Measurements from ENCODE around the gene RFX5. TPM values are rescaled to one million over a fixed set of nuclear protein-coding genes. Genes with fewer than 3 reads are reported as not detected.
"Not testable (repeated sequence)": the region's sequence is repeated elsewhere in the genome, so short reads cannot be mapped to it uniquely, and the experiment has no call there.

Gene RFX5
- total RNA-seq (42.9 TPM), polyA plus RNA-seq (31.2 TPM)

DNA sequence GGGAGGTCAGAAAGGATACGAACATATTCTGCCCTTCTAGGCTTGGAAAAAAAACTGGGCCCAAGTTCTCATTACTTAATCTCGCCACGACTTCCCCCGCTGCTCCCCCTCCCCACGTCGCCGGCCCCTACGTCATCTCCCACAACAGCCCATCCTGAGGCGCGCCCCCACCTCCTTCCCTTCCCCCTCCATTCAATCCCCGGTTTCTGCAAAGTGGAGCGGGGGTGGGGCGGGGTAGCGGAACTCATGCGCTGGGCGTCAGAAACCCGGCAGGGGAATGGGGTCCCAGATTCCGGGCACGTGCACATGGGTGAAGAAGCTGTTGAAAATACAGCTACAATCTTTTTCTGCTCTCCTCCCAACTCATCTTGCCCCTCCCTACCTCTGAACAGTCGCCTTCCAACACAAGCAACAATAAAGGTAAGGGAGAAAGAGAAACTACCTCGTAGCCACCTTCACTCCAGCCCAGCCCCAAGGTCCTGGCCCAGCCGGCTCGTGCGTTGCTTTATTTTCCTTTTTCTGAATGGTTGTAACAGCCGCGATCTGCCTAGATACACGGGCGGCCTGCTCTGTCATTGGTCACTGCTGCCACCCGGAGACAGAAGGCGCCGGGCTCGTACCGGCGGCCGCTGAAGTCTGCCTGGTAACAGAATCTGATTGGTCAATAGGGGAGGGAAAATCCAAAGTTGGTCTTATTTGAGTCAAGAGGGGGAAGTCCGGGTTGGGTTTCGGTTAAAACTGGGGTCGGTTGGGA lies at the start of gene RFX5:
TSS of gene RFX5 (minus strand) at position 484 of the 754 bp plus-strand sequence. CDS start 932 bp downstream, outside the sequence.
- peak within 1 kb of the TSS; percentile 46 for H3K4me3 ChIP-seq (ENCODE audit: low read depth, low read length)
- peak; percentile 94 for DNase-seq (ENCODE audit: extremely low spot score)

GRCh38 chr1:151396265-151396664 lies 49.2 kb upstream of the RFX5 start:
- not testable (repeated sequence) for H3K27ac ChIP-seq (ENCODE audit: low read depth); H3K36me3 ChIP-seq (ENCODE audit: insufficient read depth); DNase-seq (ENCODE audit: extremely low spot score); H3K4me1 ChIP-seq (ENCODE audit: insufficient read depth); H3K4me3 ChIP-seq (ENCODE audit: low read depth, low read length)
- WGBS: 78% methylated on average over 5 of the region's 5 CpGs

More for the DNA sequence above, at the start of gene RFX5:
- Histone ChIP-seq H3K36me3 (ENCODE audit: insufficient read depth) (no peaks in the 10 kb centered on the region), H3K27ac (ENCODE audit: low read depth) (peak within 1 kb of the TSS; percentile 46), H3K4me1 (ENCODE audit: insufficient read depth) (no peaks in the 10 kb centered on the region)
- WGBS: under 1% methylated on average over 38 of the region's 38 CpGs

DNA sequence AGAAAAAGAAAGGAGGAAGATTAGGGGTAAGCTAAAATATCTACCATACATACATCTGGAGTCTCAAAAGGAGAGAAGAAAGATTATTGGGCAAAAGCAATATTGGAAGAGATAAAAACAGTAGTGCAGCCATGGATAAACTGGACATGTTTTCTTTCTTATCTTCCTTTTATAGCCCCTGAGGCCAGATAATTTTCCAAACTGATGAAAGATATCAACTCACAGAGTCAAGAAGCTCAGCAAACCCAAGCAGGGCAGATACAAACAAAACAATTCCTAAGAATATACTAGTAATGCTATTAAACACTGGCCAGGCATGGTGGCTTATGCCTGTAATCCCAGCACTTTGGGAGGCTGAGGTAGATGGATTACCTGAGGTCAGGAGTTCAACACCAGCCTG lies 46.5 kb upstream of the RFX5 start:
- Histone ChIP-seq H3K4me3 (ENCODE audit: low read depth, low read length) (no peak overlapping the region), H3K27ac (ENCODE audit: low read depth) (no peak overlapping the region), H3K36me3 (ENCODE audit: insufficient read depth) (no peaks in the 10 kb centered on the region), H3K4me1 (ENCODE audit: insufficient read depth) (no peaks in the 10 kb centered on the region)
- no peak for DNase-seq (ENCODE audit: extremely low spot score)

DNA sequence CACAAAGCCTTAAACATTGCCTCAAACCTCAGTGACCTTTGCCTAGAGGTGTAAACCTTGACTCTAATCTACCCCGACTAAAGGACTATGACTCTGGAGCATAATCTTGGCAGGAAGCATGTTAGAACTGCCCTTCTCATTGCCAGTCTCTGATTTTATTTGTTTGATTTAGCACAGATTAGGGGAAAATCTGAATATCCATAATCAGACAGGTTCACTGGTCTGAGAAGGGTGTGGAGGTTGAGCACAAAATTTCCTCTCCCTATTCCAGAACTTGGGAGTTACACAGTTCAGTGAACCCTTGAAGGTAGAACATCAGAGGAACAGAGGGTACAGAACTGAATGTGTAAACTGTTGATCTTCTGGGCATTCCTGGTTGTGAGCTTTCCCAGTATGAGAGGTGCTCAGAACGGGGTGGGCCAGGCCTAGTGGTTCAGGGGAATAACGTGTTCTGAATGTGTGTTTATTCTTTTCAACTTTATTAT lies 44.1 kb upstream of the RFX5 start:
- H3K27ac ChIP-seq (ENCODE audit: low read depth): no peak overlapping the region
- no peaks in the 10 kb centered on the region for H3K4me1 ChIP-seq (ENCODE audit: insufficient read depth)
- 72% methylated on average over 3 of the region's 3 CpGs for WGBS
- H3K4me3 ChIP-seq (ENCODE audit: low read depth, low read length): no peak overlapping the region
- H3K36me3 ChIP-seq (ENCODE audit: insufficient read depth): no peaks in the 10 kb centered on the region
- DNase-seq (ENCODE audit: extremely low spot score): no peak

GRCh38 chr1:151390221-151391078 lies 43.4 kb upstream of the RFX5 start:
- H3K4me1 ChIP-seq (ENCODE audit: insufficient read depth); H3K27ac ChIP-seq (ENCODE audit: low read depth); H3K4me3 ChIP-seq (ENCODE audit: low read depth, low read length); DNase-seq (ENCODE audit: extremely low spot score); H3K36me3 ChIP-seq (ENCODE audit: insufficient read depth): not testable (repeated sequence)
- 91% methylated on average over 22 of the region's 22 CpGs for WGBS

- Histone ChIP-seq H3K4me3 (ENCODE audit: low read depth, low read length) (no peak overlapping the region), H3K27ac (ENCODE audit: low read depth) (no peak overlapping the region), H3K4me1 (ENCODE audit: insufficient read depth) (no peaks in the 10 kb centered on the region), H3K36me3 (ENCODE audit: insufficient read depth) (no peaks in the 10 kb centered on the region)
- DNase-seq (ENCODE audit: extremely low spot score): no peak
- 79% methylated on average over 2 of the region's 2 CpGs for WGBS
Measured at GRCh38 chr1:151386002-151386401, 39.0 kb upstream of the RFX5 start.

- no peaks in the 10 kb centered on the region for H3K36me3 ChIP-seq (ENCODE audit: insufficient read depth)
- H3K4me3 ChIP-seq (ENCODE audit: low read depth, low read length): no peak overlapping the region
- H3K27ac ChIP-seq (ENCODE audit: low read depth): no peak overlapping the region
- DNase-seq (ENCODE audit: extremely low spot score): no peak
- 64% methylated on average over 3 of the region's 3 CpGs for WGBS
- H3K4me1 ChIP-seq (ENCODE audit: insufficient read depth): no peaks in the 10 kb centered on the region
Measured at GRCh38 chr1:151384584-151384983, 37.5 kb upstream of the RFX5 start.

GRCh38 chr1:151377150-151377884 lies 30.3 kb upstream of the RFX5 start:
- no peak overlapping the region for H3K4me3 ChIP-seq (ENCODE audit: low read depth, low read length)

GRCh38 chr1:151373196-151373595 lies 26.1 kb upstream of the RFX5 start:
- H3K36me3 ChIP-seq (ENCODE audit: insufficient read depth): no peaks in the 10 kb centered on the region
- no peak overlapping the region for H3K27ac ChIP-seq (ENCODE audit: low read depth)
- WGBS: 93% methylated on average over 14 of the region's 14 CpGs
- H3K4me3 ChIP-seq (ENCODE audit: low read depth, low read length): no peak overlapping the region
- H3K4me1 ChIP-seq (ENCODE audit: insufficient read depth): peaks cover 3% of the 10 kb centered on the region
- DNase-seq (ENCODE audit: extremely low spot score): no peak

More at GRCh38 chr1:151377150-151377884, 30.3 kb upstream of the RFX5 start:
- Histone ChIP-seq H3K36me3 (ENCODE audit: insufficient read depth) (no peaks in the 10 kb centered on the region), H3K4me1 (ENCODE audit: insufficient read depth) (no peaks in the 10 kb centered on the region), H3K27ac (ENCODE audit: low read depth) (no peak overlapping the region)
- no peak for DNase-seq (ENCODE audit: extremely low spot score)
- WGBS: 64% methylated on average over 3 of the region's 3 CpGs

DNA sequence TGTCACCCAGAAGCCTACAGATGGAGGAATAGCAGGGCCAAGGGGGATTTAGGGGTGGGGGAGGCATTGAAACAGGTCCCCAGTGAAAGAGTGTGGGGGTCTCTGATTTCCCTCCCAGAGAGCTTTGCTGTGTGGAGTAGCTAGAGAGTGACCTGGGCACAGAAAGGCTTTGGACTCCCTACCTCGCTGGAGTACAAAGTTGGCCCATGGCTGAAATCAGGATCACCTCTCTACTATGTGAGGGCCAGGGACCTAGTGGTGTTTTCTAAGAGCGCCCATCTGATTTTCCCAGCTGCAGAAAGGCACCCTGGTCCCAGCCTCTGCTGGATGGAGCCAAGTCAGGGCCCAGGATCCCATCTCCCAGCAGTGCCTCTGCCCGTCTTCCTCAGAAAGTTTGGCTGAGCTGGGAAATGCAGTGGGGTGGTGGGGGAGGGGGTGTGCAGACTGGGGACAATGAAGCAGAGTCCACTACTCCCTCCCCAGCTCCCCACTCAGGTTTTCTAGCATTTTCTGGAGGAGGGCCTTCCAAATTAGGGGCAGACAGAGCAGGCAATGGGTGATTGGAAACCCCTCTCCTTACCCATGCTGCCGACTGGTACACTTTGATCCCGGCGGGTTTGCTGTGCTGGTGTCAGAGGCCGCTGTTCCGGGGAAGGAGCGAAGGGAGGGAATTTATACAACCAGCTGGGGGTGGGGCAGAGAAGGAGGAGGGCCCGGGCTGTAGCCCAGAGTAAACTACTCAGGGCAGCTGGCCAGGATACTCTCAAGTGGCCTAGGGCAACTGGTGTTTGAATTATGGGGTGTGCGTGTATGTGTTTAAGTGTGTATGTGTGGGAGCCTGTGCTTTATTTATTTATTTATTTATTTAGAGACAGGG lies 25.2 kb upstream of the RFX5 start, which contains the start of gene SELENBP1:
TSS of gene SELENBP1 (minus strand) at position 648 of the 877 bp plus-strand sequence. CDS start at position 584, 64 bp downstream.
- no peaks in the 10 kb centered on the region for H3K36me3 ChIP-seq (ENCODE audit: insufficient read depth)
- H3K4me1 ChIP-seq (ENCODE audit: insufficient read depth): peaks cover 3% of the 10 kb centered on the region
- H3K4me3 ChIP-seq (ENCODE audit: low read depth, low read length): peak within 1 kb of the TSS; percentile 48
- peak within 1 kb of the TSS; percentile 63 for H3K27ac ChIP-seq (ENCODE audit: low read depth)
- WGBS: 17% methylated on average over 11 of the region's 11 CpGs
- DNase-seq (ENCODE audit: extremely low spot score): peak; percentile 62

GRCh38 chr1:151371370-151372057 lies 24.5 kb upstream of the RFX5 start:
- peak overlapping the region; percentile 48 for H3K4me3 ChIP-seq (ENCODE audit: low read depth, low read length)
- H3K27ac ChIP-seq (ENCODE audit: low read depth): peak overlapping the region; percentile 63
- WGBS: 12% methylated on average over 9 of the region's 9 CpGs
- H3K36me3 ChIP-seq (ENCODE audit: insufficient read depth): no peaks in the 10 kb centered on the region
- no peak for DNase-seq (ENCODE audit: extremely low spot score)
- H3K4me1 ChIP-seq (ENCODE audit: insufficient read depth): peaks cover 3% of the 10 kb centered on the region
